SK-N-MC (cell line): ENCODE results near the gene DNAJB1.
A peak's percentile ranks its signal among the peaks of the same experiment; 100 is the strongest.

Source experiments
- DNase-seq: peaks from one replicate; pipeline ENCODE4 v3.0.0-alpha.2; 2011; ENCODE audit warnings: low read depth, low spot score
- H3K27ac ChIP-seq: fragments of 200-600 bp; sonication (generic); 2 replicates; pipeline ENCODE4 v1.5.1; 2016; ENCODE audit warnings: mixed run types
- H3K36me3 ChIP-seq: fragments of 200-600 bp; sonication (generic); 2 replicates; pipeline ENCODE4 v1.6.1; 2017; ENCODE audit warnings: antibody characterized with exemption, low read length, mixed read lengths; ENCODE audit not compliant: insufficient read depth
- H3K4me3 ChIP-seq: fragments of 200-600 bp; sonication (generic); 2 replicates; pipeline ENCODE4 v1.5.1; 2016
- H3K9ac ChIP-seq: fragments of 200-600 bp; sonication (generic); 2 replicates; pipeline ENCODE4 v1.8.0; 2017; ENCODE audit warnings: mixed run types, mixed read lengths; ENCODE audit not compliant: insufficient read length
- H3K9me3 ChIP-seq: fragments of 200-600 bp; sonication (generic); 2 replicates; pipeline ENCODE4 v1.6.1; 2017; ENCODE audit warnings: low read depth, mild to moderate bottlenecking, antibody characterized with exemption, low read length, moderate library complexity, mixed read lengths
- EZH2 ChIP-seq: fragments of 200-600 bp; sonication (generic); IDR thresholded peaks from one replicate; pipeline ENCODE4 v1.6.1; 2017; ENCODE audit warnings: antibody characterized with exemption
- FOXP2 ChIP-seq: optimal IDR thresholded peaks from 2 replicates; pipeline ENCODE3; 2011; ENCODE audit warnings: mild to moderate bottlenecking, moderate library complexity; ENCODE audit not compliant: insufficient read depth; ENCODE audit errors: extremely low read length, control extremely low read depth
- POLR2AphosphoS5 ChIP-seq: IDR thresholded peaks from 2 replicates; pipeline ENCODE4 v1.6.1; 2012; ENCODE audit warnings: mild to moderate bottlenecking, low read depth, low read length, borderline replicate concordance

DNAJB1 gene

GRCh38 chr19:14496029-14496833, 22.0 kb downstream of the DNAJB1 start, which contains the start of gene GIPC1:
GIPC1 (minus strand) TSS chr19:14496127; CDS start chr19:14482976, 13,151 bp downstream.
- no peaks in the 10 kb centered on the region for H3K9me3 ChIP-seq
- DNase-seq, result peak; percentile 80
- H3K9ac ChIP-seq, result peak within 1 kb of the TSS; percentile 71
- H3K4me3 ChIP-seq, result peak within 1 kb of the TSS; percentile 79
- TF ChIP-seq EZH2, result no peak
- TF ChIP-seq POLR2AphosphoS5, result peak; percentile 36; the same call in 1 of the 2 replicates
- H3K27ac ChIP-seq, result 0 out of 2 replicates have a peak within 1 kb of the TSS, but pooled peaks have one; percentile 35
- H3K36me3 ChIP-seq, result peaks cover 3% of the 10 kb centered on the region; the same call in 1 of the 2 replicates

DNA sequence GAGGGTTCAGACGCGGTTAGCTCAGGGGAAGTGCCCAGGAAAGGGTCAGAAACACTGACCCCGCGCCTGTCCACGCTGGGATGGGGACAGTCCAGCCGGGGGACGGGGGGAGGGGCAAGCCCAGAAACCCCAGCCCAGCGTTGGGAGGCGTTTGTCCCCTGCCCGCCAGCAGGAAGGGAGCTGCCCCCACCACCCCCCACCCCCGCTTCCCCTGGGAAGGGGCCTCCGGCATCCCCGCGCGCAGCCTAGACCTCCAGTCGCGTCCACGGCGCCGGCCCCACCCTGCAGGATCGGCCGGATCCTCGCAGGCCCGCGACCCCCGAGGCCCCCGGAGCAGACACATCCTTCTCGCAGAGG, 22.5 kb downstream of the DNAJB1 start:
- no peak for DNase-seq
- H3K27ac ChIP-seq, result no peak overlapping the region
- no peaks in the 10 kb centered on the region for H3K9me3 ChIP-seq
- H3K9ac ChIP-seq, result peak overlapping the region; percentile 71
- no peak for TF ChIP-seq FOXP2
- H3K4me3 ChIP-seq, result peak overlapping the region; percentile 79
- H3K36me3 ChIP-seq, result peaks cover 3% of the 10 kb centered on the region; the same call in 1 of the 2 replicates

- Histone ChIP-seq H3K9ac (peak overlapping the region; percentile 71), H3K9me3 (no peaks in the 10 kb centered on the region), H3K36me3 (peaks cover 3% of the 10 kb centered on the region; the same call in 1 of the 2 replicates), H3K4me3 (peak overlapping the region; percentile 79), H3K27ac (no peak overlapping the region)
- DNase-seq, result no peak
- TF ChIP-seq EZH2 (no peak), FOXP2 (no peak), POLR2AphosphoS5 (no peak)
Observed at GRCh38 chr19:14494910-14495671, 23.1 kb downstream of the DNAJB1 start.

DNA sequence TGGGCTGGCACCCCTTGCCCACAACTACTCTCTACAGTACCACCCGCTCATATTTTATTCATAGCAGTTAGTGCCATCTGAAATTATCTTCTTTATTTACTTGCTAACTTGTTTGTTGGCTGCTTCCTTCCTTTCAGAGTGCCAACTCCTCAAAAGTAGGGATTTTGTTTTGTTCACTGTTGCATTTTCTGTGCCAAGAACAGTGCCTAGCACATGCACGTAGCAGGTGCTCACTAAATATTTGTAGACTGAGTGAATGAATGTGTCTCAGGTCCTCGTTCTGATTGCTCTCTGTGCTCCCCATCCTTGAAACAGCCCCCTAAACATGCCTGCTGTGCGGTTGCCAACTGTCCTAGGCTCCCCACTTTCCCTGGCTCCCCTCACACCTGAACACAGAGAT, 23.8 kb downstream of the DNAJB1 start:
- Histone ChIP-seq H3K9me3 (no peaks in the 10 kb centered on the region), H3K9ac (no peak overlapping the region), H3K27ac (no peak overlapping the region), H3K4me3 (peak overlapping the region; percentile 79), H3K36me3 (peaks cover 6% of the 10 kb centered on the region; the same call in 1 of the 2 replicates)
- no peak for DNase-seq
- TF ChIP-seq EZH2 (no peak), FOXP2 (no peak), POLR2AphosphoS5 (no peak)

DNA sequence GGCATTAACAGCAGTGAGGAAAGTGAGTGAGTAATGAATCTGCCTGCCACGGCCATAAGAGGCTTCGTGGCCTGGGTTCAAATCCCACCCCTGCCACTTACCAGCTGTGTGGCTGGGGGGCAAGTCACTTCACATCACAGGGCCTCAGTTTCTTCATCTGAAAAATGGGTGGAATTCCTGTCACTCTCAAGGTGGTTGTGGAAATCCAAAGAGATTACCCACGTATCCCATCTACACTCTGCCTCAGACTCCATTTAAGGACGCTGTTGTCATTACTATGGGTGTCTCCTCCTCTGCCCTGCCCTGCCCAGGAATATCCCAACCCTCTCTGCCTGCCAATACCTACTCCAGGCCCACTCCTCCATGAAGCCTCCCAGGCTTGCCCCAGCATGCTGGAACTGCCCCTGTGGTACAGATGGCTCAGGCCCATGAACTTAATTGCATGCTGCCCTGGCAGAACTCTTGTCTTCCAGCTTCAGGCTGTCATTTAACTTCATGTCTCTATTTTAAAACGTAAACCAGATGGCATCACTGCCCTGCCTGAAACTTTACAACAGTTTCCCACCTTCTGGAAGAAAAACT, 25.4 kb downstream of the DNAJB1 start:
- Histone ChIP-seq H3K27ac (no peak overlapping the region), H3K4me3 (no peak overlapping the region), H3K9ac (no peak overlapping the region), H3K9me3 (no peaks in the 10 kb centered on the region), H3K36me3 (peaks cover 10% of the 10 kb centered on the region; the same call in 1 of the 2 replicates)
- DNase-seq, result no peak
- TF ChIP-seq EZH2, result no peak
- no peak for TF ChIP-seq FOXP2
- TF ChIP-seq POLR2AphosphoS5, result no peak

GRCh38 chr19:14487370-14488125, 30.6 kb downstream of the DNAJB1 start:
- Histone ChIP-seq H3K36me3 (peaks cover 10% of the 10 kb centered on the region; the same call in 1 of the 2 replicates), H3K27ac (no peak overlapping the region), H3K9ac (no peak overlapping the region), H3K4me3 (no peak overlapping the region), H3K9me3 (no peaks in the 10 kb centered on the region)
- no peak for TF ChIP-seq POLR2AphosphoS5
- TF ChIP-seq EZH2, result no peak
- TF ChIP-seq FOXP2, result no peak
- no peak for DNase-seq

GRCh38 chr19:14482172-14482941, 35.8 kb downstream of the DNAJB1 start:
- H3K27ac ChIP-seq, result no peak overlapping the region
- no peak for TF ChIP-seq POLR2AphosphoS5
- no peak for TF ChIP-seq EZH2
- TF ChIP-seq FOXP2, result no peak
- no peak for DNase-seq
- no peak overlapping the region for H3K9ac ChIP-seq
- H3K4me3 ChIP-seq, result no peak overlapping the region
- H3K36me3 ChIP-seq, result peaks cover 8% of the 10 kb centered on the region
- H3K9me3 ChIP-seq, result no peaks in the 10 kb centered on the region

DNA sequence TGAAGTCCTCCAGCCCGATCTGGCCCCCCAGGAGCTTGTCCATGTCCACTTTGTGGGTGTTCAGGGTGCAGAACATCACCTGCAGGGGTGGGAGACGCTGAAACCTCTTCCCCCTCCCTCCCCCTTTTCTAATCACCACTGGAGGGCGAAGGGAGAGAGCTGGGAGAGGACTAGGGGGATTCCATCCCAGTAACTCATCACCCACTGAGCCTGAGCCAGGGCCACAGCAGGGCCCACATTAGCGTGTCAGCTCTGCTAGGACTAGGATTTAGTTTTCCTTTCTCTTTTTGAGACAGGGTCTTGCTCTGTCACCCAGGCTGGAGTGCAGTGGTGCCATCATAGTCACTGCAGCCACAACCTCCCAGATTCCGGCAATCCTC, 37.5 kb downstream of the DNAJB1 start:
- H3K36me3 ChIP-seq, result peaks cover 8% of the 10 kb centered on the region
- H3K9me3 ChIP-seq, result no peaks in the 10 kb centered on the region
- no peak overlapping the region for H3K4me3 ChIP-seq
- no peak overlapping the region for H3K9ac ChIP-seq
- no peak for DNase-seq
- H3K27ac ChIP-seq, result no peak overlapping the region
- TF ChIP-seq POLR2AphosphoS5, result no peak
- TF ChIP-seq EZH2, result no peak
- no peak for TF ChIP-seq FOXP2
